Regular cardiac myocyte (primary cell): ENCODE measurements around the gene PTPN2. TPM values are rescaled to one million over a fixed set of nuclear protein-coding genes. Genes with fewer than 3 reads are reported as not detected.

Experiments used
- total RNA-seq: library from RNA; depleted of rRNA; stranded (reverse); fragments of >200 nt; gene quantifications from 2 replicates; pipeline ENCODE4 v1.2.3, GENCODE V29; 2014

Gene PTPN2
- 24.3 and 39.2 TPM in 2 replicates for total RNA-seq

DNA sequence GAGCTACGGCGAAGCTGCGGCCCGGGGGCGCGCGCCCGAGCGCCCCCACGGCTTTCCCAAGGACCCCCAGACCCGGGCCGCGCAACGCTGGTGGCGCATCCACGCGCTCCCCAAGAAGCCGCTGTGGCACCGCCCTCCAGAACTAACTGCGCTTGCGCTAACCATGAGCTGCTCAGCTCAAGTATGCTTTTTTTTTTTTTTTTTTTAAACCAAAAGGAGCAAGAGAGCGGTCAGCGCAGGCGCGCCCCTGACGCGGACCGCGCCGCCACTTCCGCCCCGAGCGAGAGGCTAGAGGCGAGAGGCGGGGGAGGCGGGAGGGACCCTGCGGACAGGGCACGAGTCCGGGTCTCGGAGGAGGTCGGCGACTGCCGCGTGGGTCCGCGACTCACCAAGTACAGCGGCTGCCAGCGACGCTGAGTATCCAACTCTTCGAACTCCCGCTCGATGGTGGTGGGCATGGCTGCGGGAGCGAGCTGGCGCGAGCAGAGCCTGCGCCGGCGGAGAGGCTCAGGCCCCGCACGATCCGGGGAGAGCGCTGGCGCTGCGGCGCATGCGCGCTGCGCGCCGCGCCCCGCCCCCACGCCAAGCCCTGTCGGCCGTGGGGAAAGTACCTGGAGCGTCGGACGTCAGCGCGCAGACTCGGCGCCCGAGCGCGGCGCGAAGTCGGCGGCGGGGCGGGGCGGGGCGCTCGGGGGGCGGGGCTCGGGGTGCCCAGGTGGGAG is at the start of gene PTPN2:
Gene PTPN2, minus strand, starts transcription at position 554 of the 722 bp plus-strand sequence. Its CDS starts 96 bp downstream, at position 458.

Other genes with a start within 250 kb of the PTPN2 start
- 26.3 and 29.9 TPM in 2 replicates for gene SPIRE1, start 226.1 kb downstream of the PTPN2 start, total RNA-seq
- 10.1 and 10.9 TPM in 2 replicates for gene CEP76, start 181.5 kb downstream of the PTPN2 start, total RNA-seq
- 50.5 and 56.9 TPM in 2 replicates for gene PSMG2, start 181.2 kb downstream of the PTPN2 start, total RNA-seq
- 62.9 and 88.8 TPM in 2 replicates for gene SEH1L, start 63.8 kb upstream of the PTPN2 start, total RNA-seq
- gene CEP192, start 107.1 kb upstream of the PTPN2 start, total RNA-seq: 31.0 and 36.2 TPM in 2 replicates